GM10248 (cell line): Measurements from ENCODE around the gene MORF4L1.
"Not testable (repeated sequence)": the region's sequence is repeated elsewhere in the genome, so short reads cannot be mapped to it uniquely, and the experiment has no call there.

Experiments used
- CTCF ChIA-PET: fragments of 300-600 bp; sonication (Branson Sonifier 250); formaldehyde crosslinking; extraction: SDS; loops from one replicate; lab custom pipeline; 2021; ENCODE audit warnings: antibody characterized with exemption; lab: Yijun Ruan, JAX
- POLR2A ChIA-PET: fragments of 350-650 bp; sonication (Branson Sonifier 250); formaldehyde crosslinking; extraction: SDS; loops from one replicate; lab custom pipeline; 2020; ENCODE audit warnings: antibody characterized with exemption; lab: Yijun Ruan, JAX
- DNase-seq: peaks from one replicate; pipeline ENCODE4 v3.0.0; 2012; ENCODE audit errors: extremely low spot score
- CTCF ChIP-seq: IDR thresholded peaks from 2 replicates; pipeline ENCODE4 v1.5.1; 2012; ENCODE audit warnings: mild to moderate bottlenecking, low read depth; ENCODE audit errors: extremely low read depth, missing control alignments, control extremely low read depth

Gene MORF4L1

GRCh38 chr15:78841891-78842290, 30.8 kb upstream of the MORF4L1 start:
- ChIA-PET CTCF (interaction anchor here (1.7 to 1.9 kb wide), 2 partner anchors 8 to 11 kb away, joined by 5 read pairs; no protein-coding TSS in a partner anchor), POLR2A (no interaction called here)
- no peak for TF ChIP-seq CTCF
- DNase-seq: no peak

GRCh38 chr15:78842519-78842918, 30.2 kb upstream of the MORF4L1 start:
- peak; percentile 50 for DNase-seq
- POLR2A ChIA-PET: no interaction called here
- CTCF ChIA-PET: interaction anchor here (0.9 to 1.9 kb wide), 5 partner anchors 9 to 35 kb away, joined by 3 to 6 read pairs (median 5); no protein-coding TSS in a partner anchor
- no peak for TF ChIP-seq CTCF

GRCh38 chr15:78846906-78847305, 25.8 kb upstream of the MORF4L1 start:
- POLR2A ChIA-PET, DNase-seq: not testable (repeated sequence)
- CTCF ChIA-PET: interaction anchor here (1.6 to 2.9 kb wide), 2 partner anchors 12 to 26 kb away, joined by 4 to 7 read pairs; partner anchors contain the start of gene MORF4L1

- POLR2A ChIA-PET, DNase-seq: not testable (repeated sequence)
- CTCF ChIA-PET: interaction anchor here (1.2 to 2.9 kb wide), 4 partner anchors 9 to 337 kb away, joined by 3 to 7 read pairs (median 4); no protein-coding TSS in a partner anchor
Observed at GRCh38 chr15:78847387-78847906, 25.2 kb upstream of the MORF4L1 start.

DNA sequence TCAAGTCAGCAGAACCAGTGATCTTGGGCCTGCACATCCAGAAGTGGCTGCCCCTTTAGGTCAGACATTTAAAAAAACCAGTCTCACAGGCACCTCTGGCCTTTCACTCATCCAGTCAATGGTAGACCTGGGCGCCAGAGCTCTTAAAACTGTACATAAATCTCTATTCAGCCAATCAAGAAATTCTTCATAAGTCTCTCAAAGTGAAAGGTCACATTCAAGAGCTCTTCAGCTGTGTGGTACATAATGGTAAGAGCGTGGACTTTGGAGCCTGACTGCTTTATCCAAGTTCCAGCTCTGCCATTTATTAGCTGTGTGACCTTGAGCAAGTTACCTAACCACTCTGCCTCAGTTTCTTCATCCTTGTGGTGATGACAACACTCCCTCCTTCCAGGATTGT, 22.3 kb upstream of the MORF4L1 start:
- TF ChIP-seq CTCF: no peak
- ChIA-PET CTCF (interaction anchor here (1.6 kb wide), 2 partner anchors 9 to 39 kb away, joined by 4 to 5 read pairs; partner anchors contain the start of gene ADAMTS7), POLR2A (no interaction called here)
- no peak for DNase-seq

- no peak for DNase-seq
- ChIA-PET POLR2A (no interaction called here), CTCF (interaction anchor here (1.6 kb wide), 2 partner anchors 9 to 40 kb away, joined by 4 to 5 read pairs; partner anchors contain the start of gene ADAMTS7)
- TF ChIP-seq CTCF: no peak
Observed at GRCh38 chr15:78850941-78851755, 21.5 kb upstream of the MORF4L1 start.

DNA sequence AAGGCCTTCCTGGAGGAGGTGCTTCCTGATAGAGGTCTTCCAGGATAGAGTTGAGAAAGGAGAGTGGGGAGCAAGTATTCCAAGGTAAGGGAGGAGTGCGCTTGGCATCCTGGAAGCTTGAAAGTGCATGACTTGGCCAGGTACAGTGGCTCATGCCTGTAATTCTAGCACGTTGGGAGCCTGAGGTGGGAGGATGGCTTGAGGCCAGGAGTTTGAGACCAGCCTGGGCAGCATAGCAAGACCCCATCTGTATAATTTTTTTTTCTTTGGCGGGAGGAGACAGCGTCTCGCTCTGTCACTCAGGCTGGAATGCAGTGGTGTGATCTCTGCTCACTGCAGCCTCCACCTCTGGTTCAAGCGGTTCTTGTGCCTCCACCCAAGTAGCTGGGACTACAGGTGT, 19.2 kb upstream of the MORF4L1 start:
- TF ChIP-seq CTCF: no peak
- no peak for DNase-seq
- CTCF ChIA-PET: no interaction called here
- POLR2A ChIA-PET: no interaction called here
